ENCODE measurements around the gene ARHGAP22. TPM values are rescaled to one million over a fixed set of nuclear protein-coding genes. Genes with fewer than 3 reads are reported as not detected.

The ARHGAP22 gene
- total RNA-seq, 1 donor from 2014 or later: 1.9 TPM

GRCh38 chr10:48529331-48529730, 75.5 kb downstream of the ARHGAP22 start:
- TF ChIP-seq, protein P1, sequence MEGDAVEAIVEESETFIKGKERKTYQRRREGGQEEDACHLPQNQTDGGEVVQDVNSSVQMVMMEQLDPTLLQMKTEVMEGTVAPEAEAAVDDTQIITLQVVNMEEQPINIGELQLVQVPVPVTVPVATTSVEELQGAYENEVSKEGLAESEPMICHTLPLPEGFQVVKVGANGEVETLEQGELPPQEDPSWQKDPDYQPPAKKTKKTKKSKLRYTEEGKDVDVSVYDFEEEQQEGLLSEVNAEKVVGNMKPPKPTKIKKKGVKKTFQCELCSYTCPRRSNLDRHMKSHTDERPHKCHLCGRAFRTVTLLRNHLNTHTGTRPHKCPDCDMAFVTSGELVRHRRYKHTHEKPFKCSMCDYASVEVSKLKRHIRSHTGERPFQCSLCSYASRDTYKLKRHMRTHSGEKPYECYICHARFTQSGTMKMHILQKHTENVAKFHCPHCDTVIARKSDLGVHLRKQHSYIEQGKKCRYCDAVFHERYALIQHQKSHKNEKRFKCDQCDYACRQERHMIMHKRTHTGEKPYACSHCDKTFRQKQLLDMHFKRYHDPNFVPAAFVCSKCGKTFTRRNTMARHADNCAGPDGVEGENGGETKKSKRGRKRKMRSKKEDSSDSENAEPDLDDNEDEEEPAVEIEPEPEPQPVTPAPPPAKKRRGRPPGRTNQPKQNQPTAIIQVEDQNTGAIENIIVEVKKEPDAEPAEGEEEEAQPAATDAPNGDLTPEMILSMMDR (IDR thresholded peaks at IDR 0.05; ENCODE audit: unreplicated experiment): no peak
- H3K36me3 Mint-ChIP-seq (ENCODE audit: low read depth, unreplicated experiment): no peaks in the 10 kb centered on the region
- DNase-seq (ENCODE audit: low spot score): no peak

GRCh38 chr10:48527756-48528155, 77.1 kb downstream of the ARHGAP22 start:
- Mint-ChIP-seq H3K4me3 (ENCODE audit: unreplicated experiment) (no peak overlapping the region), H3K4me1 (ENCODE audit: unreplicated experiment) (peaks cover 6% of the 10 kb centered on the region), H3K27ac (ENCODE audit: unreplicated experiment) (no peak overlapping the region), H3K36me3 (ENCODE audit: low read depth, unreplicated experiment) (no peaks in the 10 kb centered on the region), H3K27me3 (ENCODE audit: unreplicated experiment) (peaks cover 4% of the 10 kb centered on the region), H3K9me3 (ENCODE audit: unreplicated experiment) (no peaks in the 10 kb centered on the region)
- no peak for DNase-seq (ENCODE audit: low spot score)
- TF ChIP-seq, protein P1 (IDR thresholded peaks at IDR 0.05; ENCODE audit: unreplicated experiment): no peak

More at GRCh38 chr10:48529331-48529730, 75.5 kb downstream of the ARHGAP22 start:
- Mint-ChIP-seq H3K4me3 (ENCODE audit: unreplicated experiment) (no peak overlapping the region), H3K9me3 (ENCODE audit: unreplicated experiment) (no peaks in the 10 kb centered on the region), H3K27ac (ENCODE audit: unreplicated experiment) (no peak overlapping the region), H3K4me1 (ENCODE audit: unreplicated experiment) (peaks cover 6% of the 10 kb centered on the region), H3K27me3 (ENCODE audit: unreplicated experiment) (peaks cover 4% of the 10 kb centered on the region)

DNA sequence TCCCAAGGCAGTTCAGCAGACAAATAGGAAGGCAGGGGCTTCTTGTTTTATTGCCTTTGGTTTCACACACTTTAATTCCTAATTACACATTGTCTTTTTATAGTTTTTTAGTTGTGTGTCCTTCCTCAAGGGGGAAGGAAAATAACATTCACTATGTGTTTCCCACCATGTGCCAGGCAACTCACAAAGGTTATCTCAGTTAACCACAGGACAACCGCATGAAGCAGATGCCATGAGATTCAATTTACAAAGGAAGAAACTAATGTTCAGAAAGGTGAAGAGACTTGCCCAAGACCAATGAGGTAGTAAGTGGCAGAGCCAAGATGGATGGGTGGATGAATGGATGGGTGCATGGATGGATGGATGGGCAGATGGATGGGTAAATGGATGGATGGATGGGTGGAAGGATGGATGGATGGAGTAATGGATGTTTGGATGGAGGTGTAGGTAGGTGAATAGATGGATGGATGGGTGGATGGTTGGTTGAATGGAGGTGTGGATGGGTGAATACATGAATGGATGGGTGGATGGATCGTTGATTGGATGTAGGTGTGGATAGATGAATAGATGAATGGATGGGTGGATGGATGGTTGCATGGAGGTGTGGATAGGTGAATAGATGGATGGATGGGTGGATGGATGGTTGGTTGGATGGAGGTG, 77.9 kb downstream of the ARHGAP22 start:
- no peak overlapping the region for H3K4me3 Mint-ChIP-seq (ENCODE audit: unreplicated experiment)
- H3K4me1 Mint-ChIP-seq (ENCODE audit: unreplicated experiment): peaks cover 6% of the 10 kb centered on the region
- H3K9me3 Mint-ChIP-seq (ENCODE audit: unreplicated experiment): no peaks in the 10 kb centered on the region
- H3K27ac Mint-ChIP-seq (ENCODE audit: unreplicated experiment): no peak overlapping the region
- no peak for DNase-seq (ENCODE audit: low spot score)
- peaks cover 4% of the 10 kb centered on the region for H3K27me3 Mint-ChIP-seq (ENCODE audit: unreplicated experiment)
- TF ChIP-seq, protein P1 (IDR thresholded peaks at IDR 0.05; ENCODE audit: unreplicated experiment): no peak
- no peaks in the 10 kb centered on the region for H3K36me3 Mint-ChIP-seq (ENCODE audit: low read depth, unreplicated experiment)

GRCh38 chr10:48526011-48526821, 78.7 kb downstream of the ARHGAP22 start:
- peaks cover 6% of the 10 kb centered on the region for H3K27me3 Mint-ChIP-seq (ENCODE audit: unreplicated experiment)
- H3K4me3 Mint-ChIP-seq (ENCODE audit: unreplicated experiment): no peak overlapping the region
- TF ChIP-seq, protein P1 (IDR thresholded peaks at IDR 0.05; ENCODE audit: unreplicated experiment): no peak
- H3K27ac Mint-ChIP-seq (ENCODE audit: unreplicated experiment): no peak overlapping the region
- peaks cover 6% of the 10 kb centered on the region for H3K4me1 Mint-ChIP-seq (ENCODE audit: unreplicated experiment)
- no peaks in the 10 kb centered on the region for H3K36me3 Mint-ChIP-seq (ENCODE audit: low read depth, unreplicated experiment)
- H3K9me3 Mint-ChIP-seq (ENCODE audit: unreplicated experiment): no peaks in the 10 kb centered on the region
- DNase-seq (ENCODE audit: low spot score): no peak

DNA sequence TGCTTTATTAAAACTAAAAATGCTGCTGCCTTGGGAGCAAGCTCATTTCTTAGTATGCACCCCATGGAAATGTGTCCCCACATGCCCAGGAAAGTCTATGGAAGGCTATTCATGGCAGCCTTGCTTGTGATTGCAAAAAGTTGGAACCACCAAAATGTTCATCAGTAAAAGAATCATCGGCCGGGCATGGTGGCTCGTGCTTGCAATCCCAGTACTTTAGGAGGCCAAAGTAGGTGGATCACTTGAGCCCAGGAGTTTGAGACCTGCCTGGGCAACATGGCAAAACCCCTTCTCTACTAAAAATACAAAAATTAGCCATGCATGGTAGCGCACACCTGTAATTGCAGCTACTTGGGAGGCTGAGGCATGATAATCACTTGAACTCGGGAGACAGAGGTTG, 79.8 kb downstream of the ARHGAP22 start:
- Mint-ChIP-seq H3K27me3 (ENCODE audit: unreplicated experiment) (peaks cover 6% of the 10 kb centered on the region), H3K9me3 (ENCODE audit: unreplicated experiment) (no peaks in the 10 kb centered on the region), H3K27ac (ENCODE audit: unreplicated experiment) (no peak overlapping the region), H3K36me3 (ENCODE audit: low read depth, unreplicated experiment) (no peaks in the 10 kb centered on the region), H3K4me3 (ENCODE audit: unreplicated experiment) (peak overlapping the region; percentile 82), H3K4me1 (ENCODE audit: unreplicated experiment) (peaks cover 6% of the 10 kb centered on the region)
- DNase-seq (ENCODE audit: low spot score): no peak
- TF ChIP-seq, protein P1 (IDR thresholded peaks at IDR 0.05; ENCODE audit: unreplicated experiment): no peak
